GM23338 (cell line): ENCODE data around the gene TRAM1L1. TPM values are rescaled to one million over a fixed set of nuclear protein-coding genes. Genes with fewer than 3 reads are reported as not detected.

Experiments used
- ATAC-seq: fragments of 200-7000 bp; cut with Tn5 transposase; 3 replicates; pipeline ENCODE4 v1.9.1; 2020
- DNase-seq: peaks from one replicate; pipeline ENCODE4 v3.0.0-alpha.2; 2015; ENCODE audit warnings: low spot score
- H2AFZ ChIP-seq: fragments of 200-600 bp; sonication (generic); 2 replicates; pipeline ENCODE4 v1.8.0; 2016; ENCODE audit warnings: antibody characterized with exemption, mild to moderate bottlenecking, moderate library complexity
- H3F3A ChIP-seq: fragments of 200-600 bp; sonication (generic); replicated peaks from 2 replicates; pipeline ENCODE4 v1.8.0; 2017; ENCODE audit warnings: antibody characterized with exemption, mixed run types, low read depth
- H3K27ac ChIP-seq: fragments of 200-600 bp; sonication (generic); 2 replicates; pipeline ENCODE4 v1.6.1; 2016; ENCODE audit warnings: low read depth
- H3K27me3 ChIP-seq: fragments of 200-600 bp; sonication (generic); 2 replicates; pipeline ENCODE4 v1.8.0; 2016; ENCODE audit warnings: mild to moderate bottlenecking, mixed run types, moderate library complexity; ENCODE audit not compliant: insufficient read depth
- H3K36me3 ChIP-seq: fragments of 200-600 bp; sonication (generic); 2 replicates; pipeline ENCODE4 v1.8.0; 2016; ENCODE audit warnings: mild to moderate bottlenecking; ENCODE audit not compliant: insufficient read depth
- H3K4me1 ChIP-seq: fragments of 200-600 bp; sonication (generic); 2 replicates; pipeline ENCODE4 v1.8.0; 2016; ENCODE audit warnings: mild to moderate bottlenecking, moderate library complexity; ENCODE audit not compliant: insufficient read depth
- H3K4me2 ChIP-seq: fragments of 200-600 bp; sonication (generic); 2 replicates; pipeline ENCODE4 v1.7.1; 2017; ENCODE audit warnings: mixed run types
- H3K4me3 ChIP-seq: fragments of 200-600 bp; sonication (generic); 2 replicates; pipeline ENCODE4 v1.6.1; 2016; ENCODE audit warnings: mixed run types
- H3K79me2 ChIP-seq: fragments of 200-600 bp; sonication (generic); replicated peaks from 2 replicates; pipeline ENCODE4 v1.8.0; 2017; ENCODE audit warnings: mild to moderate bottlenecking; ENCODE audit not compliant: insufficient read depth
- H3K9me2 ChIP-seq: fragments of 200-600 bp; sonication (generic); 2 replicates; pipeline ENCODE4 v1.8.0; 2017; ENCODE audit not compliant: insufficient read depth
- H4K20me1 ChIP-seq: fragments of 200-600 bp; sonication (generic); replicated peaks from 2 replicates; pipeline ENCODE4 v1.8.0; 2017; ENCODE audit warnings: mild to moderate bottlenecking; ENCODE audit not compliant: insufficient read depth
- H3K27ac Mint-ChIP-seq: 2 replicates; pipeline ENCODE4 v1.8.0; 2020; ENCODE audit warnings: inconsistent platforms, mild to moderate bottlenecking, moderate library complexity, mixed read lengths
- H3K27me3 Mint-ChIP-seq: 3 replicates; pipeline ENCODE4 v1.8.0; 2022; ENCODE audit warnings: low read depth, mild to moderate bottlenecking, moderate library complexity, mixed read lengths, inconsistent platforms; ENCODE audit not compliant: insufficient read depth, poor library complexity
- H3K36me3 Mint-ChIP-seq: 3 replicates; pipeline ENCODE4 v1.8.0; 2021; ENCODE audit warnings: low read depth, mild to moderate bottlenecking, inconsistent platforms, moderate library complexity, mixed read lengths
- H3K4me1 Mint-ChIP-seq: 3 replicates; pipeline ENCODE4 v1.8.0; 2020; ENCODE audit warnings: mild to moderate bottlenecking, inconsistent platforms, mixed read lengths
- H3K4me3 Mint-ChIP-seq: 3 replicates; pipeline ENCODE4 v1.8.0; 2021; ENCODE audit warnings: moderate library complexity, mild to moderate bottlenecking, inconsistent platforms, mixed read lengths
- H3K9me3 Mint-ChIP-seq: 3 replicates; pipeline ENCODE4 v1.8.0; 2020; ENCODE audit warnings: moderate library complexity, mild to moderate bottlenecking, inconsistent platforms, mixed read lengths
- CREB1 ChIP-seq: fragments of 250-450 bp; sonication (Bioruptor Pico); IDR thresholded peaks from 2 replicates; pipeline ENCODE4 v1.5.0; 2020; ENCODE audit warnings: low read depth, mild to moderate bottlenecking, moderate library complexity
- CTCF ChIP-seq, 2 experiments: fragments of 200-600 bp in 1 of 2; sonication (generic) in 1 of 2; conservative IDR thresholded peaks; 2 replicates each; pipeline versions ENCODE4 v1.5.1 to v1.6.1; 2016 to 2017; ENCODE audit warnings: antibody characterized with exemption in 2 of 2, low read depth in 2 of 2, mild to moderate bottlenecking in 2 of 2, moderate library complexity in 1 of 2
- EZH2 ChIP-seq: fragments of 200-600 bp; sonication (generic); IDR thresholded peaks from one replicate; pipeline ENCODE4 v1.8.0; 2017; ENCODE audit warnings: antibody characterized with exemption, mild to moderate bottlenecking, low read depth; ENCODE audit not compliant: unreplicated experiment
- EZH2phosphoT487 ChIP-seq: fragments of 200-600 bp; sonication (generic); IDR thresholded peaks from one replicate; pipeline ENCODE4 v1.8.1; 2018; ENCODE audit warnings: antibody characterized with exemption; ENCODE audit not compliant: unreplicated experiment
- JUNB ChIP-seq: IDR thresholded peaks from one replicate; pipeline ENCODE4 v1.6.1; 2016; ENCODE audit warnings: antibody characterized with exemption; ENCODE audit not compliant: unreplicated experiment
- NANOG ChIP-seq: IDR thresholded peaks from 2 replicates; pipeline ENCODE4 v1.6.1; 2016; ENCODE audit warnings: antibody characterized with exemption, borderline replicate concordance
- POLR2AphosphoS5 ChIP-seq: IDR thresholded peaks from 2 replicates; pipeline ENCODE4 v1.6.1; 2016; ENCODE audit warnings: antibody characterized with exemption, low read depth
- REST ChIP-seq: IDR thresholded peaks from one replicate; pipeline ENCODE4 v1.6.1; 2018; ENCODE audit warnings: antibody characterized with exemption; ENCODE audit not compliant: unreplicated experiment
- STAT1 ChIP-seq: IDR thresholded peaks from one replicate; pipeline ENCODE4 v1.6.1; 2016; ENCODE audit warnings: antibody characterized with exemption; ENCODE audit not compliant: unreplicated experiment
- ZNF114 ChIP-seq: fragments of 250-450 bp; sonication (Bioruptor Pico); IDR thresholded peaks from 2 replicates; pipeline ENCODE4 v1.5.0; 2020; ENCODE audit warnings: mild to moderate bottlenecking, moderate library complexity
- ZNF331 ChIP-seq: fragments of 250-450 bp; sonication (Bioruptor Pico); IDR thresholded peaks from 2 replicates; pipeline ENCODE4 v1.5.0; 2020; ENCODE audit warnings: low read depth, mild to moderate bottlenecking, moderate library complexity
- polyA plus RNA-seq: library from polyadenylated mRNA; unstranded; fragments of >200 nt; fragmentation: Nextera tagmentation; extraction: Ambion mirVana; gene quantifications from 2 replicates; pipeline ENCODE4 v1.2.1, GENCODE V29; 2016
- total RNA-seq: library from RNA; depleted of rRNA; stranded (reverse); fragments of >200 nt; shearing (Covaris generic); gene quantifications from 2 replicates; pipeline ENCODE4 v1.2.3, GENCODE V29; 2014

TRAM1L1 gene
- total and polyA plus RNA-seq, 2 experiments from 2014 or later, result 1.9 to 2.6 TPM

GRCh38 chr4:117096886-117097285 lies 11.5 kb upstream of the TRAM1L1 start:
- H3K27ac ChIP-seq, result no peak overlapping the region
- Mint-ChIP-seq H3K27me3 (no peaks in the 10 kb centered on the region), H3K4me3 (no peak overlapping the region), H3K9me3 (no peaks in the 10 kb centered on the region), H3K27ac (no peak overlapping the region), H3K4me1 (peaks cover 5% of the 10 kb centered on the region), H3K36me3 (no peaks in the 10 kb centered on the region)
- H3K36me3 ChIP-seq, result no peaks in the 10 kb centered on the region
- no peak overlapping the region for H3K4me2 ChIP-seq
- H3K9me2 ChIP-seq, result no peaks in the 10 kb centered on the region
- no peaks in the 10 kb centered on the region for H3K79me2 ChIP-seq
- H3F3A ChIP-seq, result no peaks in the 10 kb centered on the region
- peaks cover 5% of the 10 kb centered on the region; the same call in 1 of the 2 replicates for H3K4me1 ChIP-seq
- H4K20me1 ChIP-seq, result no peaks in the 10 kb centered on the region
- ATAC-seq (peak; percentile 55), DNase-seq (peak; percentile 3)
- no peaks in the 10 kb centered on the region for H3K27me3 ChIP-seq
- TF ChIP-seq CTCF (conservative IDR thresholded peaks at IDR 0.05; ENCODE audit: low read depth in 2 of 2) (no peak), ZNF114 (CRISPR knock-in tag) (no peak), STAT1 (no peak)
- peak overlapping the region; percentile 48; the same call in 1 of the 2 replicates for H2AFZ ChIP-seq
- no peak overlapping the region for H3K4me3 ChIP-seq

GRCh38 chr4:117096462-117096861 lies 11.1 kb upstream of the TRAM1L1 start:
- TF ChIP-seq NANOG (no peak), ZNF114 (CRISPR knock-in tag) (no peak)
- Mint-ChIP-seq H3K27ac (no peak overlapping the region), H3K4me1 (peaks cover 5% of the 10 kb centered on the region), H3K36me3 (no peaks in the 10 kb centered on the region), H3K27me3 (no peaks in the 10 kb centered on the region), H3K4me3 (no peak overlapping the region), H3K9me3 (no peaks in the 10 kb centered on the region)
- ATAC-seq (no peak), DNase-seq (no peak)
- no peak overlapping the region for H3K4me3 ChIP-seq
- peak overlapping the region; percentile 48; the same call in 1 of the 2 replicates for H2AFZ ChIP-seq
- H3K36me3 ChIP-seq, result no peaks in the 10 kb centered on the region
- no peaks in the 10 kb centered on the region for H3K79me2 ChIP-seq
- H3K27ac ChIP-seq, result no peak overlapping the region
- no peak overlapping the region for H3K4me2 ChIP-seq
- H4K20me1 ChIP-seq, result no peaks in the 10 kb centered on the region
- H3K9me2 ChIP-seq, result no peaks in the 10 kb centered on the region
- H3K27me3 ChIP-seq, result no peaks in the 10 kb centered on the region
- H3F3A ChIP-seq, result no peaks in the 10 kb centered on the region
- peaks cover 5% of the 10 kb centered on the region; the same call in 1 of the 2 replicates for H3K4me1 ChIP-seq

GRCh38 chr4:117093571-117093970 lies 8.2 kb upstream of the TRAM1L1 start:
- Mint-ChIP-seq H3K36me3 (no peaks in the 10 kb centered on the region), H3K4me3 (no peak overlapping the region), H3K27me3 (no peaks in the 10 kb centered on the region), H3K9me3 (no peaks in the 10 kb centered on the region), H3K4me1 (peaks cover 5% of the 10 kb centered on the region), H3K27ac (no peak overlapping the region)
- ATAC-seq (no peak), DNase-seq (no peak)
- H3K27ac ChIP-seq, result no peak overlapping the region
- no peak overlapping the region for H3K4me3 ChIP-seq
- H3K36me3 ChIP-seq, result no peaks in the 10 kb centered on the region
- H3K9me2 ChIP-seq, result no peaks in the 10 kb centered on the region
- H3K79me2 ChIP-seq, result no peaks in the 10 kb centered on the region
- H3F3A ChIP-seq, result no peaks in the 10 kb centered on the region
- no peaks in the 10 kb centered on the region for H4K20me1 ChIP-seq
- no peak overlapping the region for H3K4me2 ChIP-seq
- no peak overlapping the region for H2AFZ ChIP-seq
- peaks cover 5% of the 10 kb centered on the region; the same call in 1 of the 2 replicates for H3K4me1 ChIP-seq
- no peaks in the 10 kb centered on the region for H3K27me3 ChIP-seq
- no peak for TF ChIP-seq EZH2phosphoT487
- no peak for TF ChIP-seq ZNF114 (CRISPR knock-in tag)
- no peak for TF ChIP-seq STAT1
- no peak for TF ChIP-seq POLR2AphosphoS5
- no peak for TF ChIP-seq REST
- no peak for TF ChIP-seq CREB1 (CRISPR knock-in tag)
- no peak for TF ChIP-seq EZH2
- no peak for TF ChIP-seq CTCF (conservative IDR thresholded peaks at IDR 0.05; ENCODE audit: low read depth in 2 of 2)
- TF ChIP-seq ZNF331 (CRISPR knock-in tag), result no peak
- TF ChIP-seq JUNB, result no peak
